Stimulated activated CD4-positive, alpha-beta T cell treated with anti-CD3 and anti-CD28 coated beads, Interleukin-12 subunit alpha, Interleukin-12 subunit beta, amount 100 ng/mL, for 4 hours (primary cell): ENCODE data around the gene ZSCAN1.

Experiments used
- DNase-seq: peaks from one replicate; pipeline ENCODE4 v3.0.0-alpha.2; 2020

The ZSCAN1 gene

GRCh38 chr19:58084596-58085347, 50.9 kb downstream of the ZSCAN1 start:
- DNase-seq, result no peak

GRCh38 chr19:58085348-58085875, 51.6 kb downstream of the ZSCAN1 start:
- no peak for DNase-seq

- DNase-seq, result no peak
These were observed 53.2 kb downstream of the ZSCAN1 start for GRCh38 chr19:58086825-58087710.

GRCh38 chr19:58088521-58089052, 54.8 kb downstream of the ZSCAN1 start:
- DNase-seq, result no peak

- DNase-seq, result no peak
These were observed 56.0 kb downstream of the ZSCAN1 start for GRCh38 chr19:58089846-58090245.

GRCh38 chr19:58091251-58091995, 57.6 kb downstream of the ZSCAN1 start:
- no peak for DNase-seq

- no peak for DNase-seq
These were observed 59.2 kb downstream of the ZSCAN1 start for GRCh38 chr19:58093071-58093470.

- no peak for DNase-seq
These were observed 61.5 kb downstream of the ZSCAN1 start for GRCh38 chr19:58095328-58095727.

- no peak for DNase-seq
These were observed 63.1 kb downstream of the ZSCAN1 start for GRCh38 chr19:58096884-58097283.

GRCh38 chr19:58097349-58097748, 63.5 kb downstream of the ZSCAN1 start:
- no peak for DNase-seq

GRCh38 chr19:58097781-58098681, 64.2 kb downstream of the ZSCAN1 start, which contains the start of gene ZSCAN18:
TSS of gene ZSCAN18 (minus strand) at chr19:58098231. CDS start at chr19:58090267, 7,964 bp downstream.
- DNase-seq, result peak; percentile 92

GRCh38 chr19:58098682-58098998, 64.8 kb downstream of the ZSCAN1 start:
- no peak for DNase-seq
